CD4-positive, alpha-beta T cell (primary cell): ENCODE measurements around the gene NRF1. TPM values are rescaled to one million over a fixed set of nuclear protein-coding genes. Genes with fewer than 3 reads are reported as not detected.

Experiments used
- ATAC-seq: fragments of 200-7000 bp; cut with Tn5 transposase; one replicate; pipeline ENCODE4 v1.10.0; 2022; ENCODE audit warnings: mild to moderate bottlenecking; ENCODE audit not compliant: poor library complexity
- CTCF ChIA-PET: fragments of 350-600 bp; sonication (Branson Sonifier 250); formaldehyde crosslinking; loops from one replicate; lab custom pipeline; 2021; ENCODE audit warnings: antibody characterized with exemption, inconsistent platforms; lab: Charles Lee
- POLR2A ChIA-PET: fragments of 350-600 bp; sonication (Branson Sonifier 250); formaldehyde crosslinking; loops from one replicate; lab custom pipeline; 2021; ENCODE audit warnings: antibody characterized with exemption, inconsistent platforms; lab: Charles Lee
- DNase-seq, 14 experiments: peaks; one replicate each; pipeline ENCODE4 v3.0.0-alpha.2; 2013 to 2020; ENCODE audit warnings: mixed read lengths in 2 of 14
- H3K27ac ChIP-seq, 2 donors: one replicate each; pipeline versions ENCODE4 v1.5.1 to v1.7.0; 2013; ENCODE audit warnings: low read length in 2 of 2, low read depth in 1 of 2, mild to moderate bottlenecking in 1 of 2
- H3K27me3 ChIP-seq, 2 experiments: 1 replicate in 1 of 2; 2 replicates in 1 of 2; pipeline versions ENCODE4 v1.6.1 to v1.7.0; 2013; ENCODE audit warnings: low read length in 2 of 2, control low read depth in 1 of 2, mild to moderate bottlenecking in 1 of 2, moderate library complexity in 1 of 2; ENCODE audit not compliant: insufficient read depth in 2 of 2, control insufficient read depth in 1 of 2
- H3K36me3 ChIP-seq: one replicate; pipeline ENCODE4 v1.6.1; 2013; ENCODE audit warnings: low read length, control low read depth; ENCODE audit not compliant: insufficient read depth
- H3K4me1 ChIP-seq: one replicate; pipeline ENCODE4 v1.6.1; 2013; ENCODE audit warnings: low read length, control low read depth; ENCODE audit not compliant: insufficient read depth
- H3K4me3 ChIP-seq: one replicate; pipeline ENCODE4 v1.5.1; 2013; ENCODE audit warnings: mild to moderate bottlenecking, low read length, moderate library complexity
- H3K9me3 ChIP-seq, 2 experiments: 1 replicate in 1 of 2; 2 replicates in 1 of 2; pipeline versions ENCODE4 v1.6.1 to v1.7.0; 2013; ENCODE audit warnings: low read length in 2 of 2, mild to moderate bottlenecking in 2 of 2, control low read depth in 1 of 2, moderate library complexity in 1 of 2; ENCODE audit not compliant: control insufficient read depth in 1 of 2, insufficient read depth in 1 of 2
- H3K27ac Mint-ChIP-seq: one replicate; pipeline ENCODE4 v1.8.0; 2020; ENCODE audit warnings: mixed read lengths
- H3K27me3 Mint-ChIP-seq: one replicate; pipeline ENCODE4 v1.8.0; 2021; ENCODE audit warnings: mixed read lengths
- H3K36me3 Mint-ChIP-seq: one replicate; pipeline ENCODE4 v1.8.0; 2021; ENCODE audit warnings: low read depth, mixed read lengths
- H3K4me1 Mint-ChIP-seq: one replicate; pipeline ENCODE4 v1.8.0; 2021; ENCODE audit warnings: low read depth, mixed read lengths
- H3K4me3 Mint-ChIP-seq: one replicate; pipeline ENCODE4 v1.8.0; 2020; ENCODE audit warnings: mild to moderate bottlenecking, mixed read lengths
- H3K9me3 Mint-ChIP-seq: one replicate; pipeline ENCODE4 v1.8.0; 2020; ENCODE audit warnings: mixed read lengths
- intact Hi-C, 2 experiments: fragments of 100-400 bp; cut with DNase I in 1 of 2; cut with micrococcal nuclease in 1 of 2; formaldehyde crosslinking; loops; one replicate each; pipeline versions ENCODE4 v1.15.1 to v1.9.0; 2023 to 2025; cut with DNase I, micrococcal nuclease
- total RNA-seq, 174 experiments: library from RNA in 2 of 174; stranded (reverse) in 2 of 174; gene quantifications; one replicate each; pipeline ENCODE4 v1.2.3 and lab custom pipeline; 2021 to 2026
- TF ChIP-seq, protein P1 (sequence below): fragments of 200-600 bp; IDR thresholded peaks from one replicate; pipeline ENCODE4 v1.8.0; 2022; ENCODE audit warnings: antibody characterized with exemption, mild to moderate bottlenecking

Gene NRF1
- total RNA-seq, 2 experiments from 2014 or later, result 35.4 to 36.1 TPM

DNA sequence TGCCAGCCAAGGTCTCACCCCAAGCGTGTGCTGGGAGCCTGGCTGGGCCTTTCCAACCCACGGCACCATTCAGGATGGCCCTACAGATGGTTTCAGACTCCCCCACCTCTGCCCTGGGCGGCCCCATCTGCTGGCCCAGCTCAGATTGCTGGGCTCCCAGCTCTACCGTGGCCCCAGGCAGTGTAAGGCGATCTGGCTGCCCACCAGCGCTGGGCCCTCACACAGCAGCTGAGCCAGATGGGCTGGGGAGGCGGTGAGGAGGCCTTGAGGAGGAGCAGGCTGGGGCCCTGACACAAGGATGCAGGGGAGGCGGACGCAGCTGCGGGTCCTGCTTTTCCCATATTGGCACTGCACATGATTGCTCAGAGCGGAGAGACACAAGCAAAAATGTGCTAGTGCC lies 162.8 kb downstream of the NRF1 start:
- H3K4me1 Mint-ChIP-seq, result peaks cover 11% of the 10 kb centered on the region
- DNase-seq (no peak), ATAC-seq (no peak)
- CTCF ChIA-PET, result no interaction called here
- no peaks in the 10 kb centered on the region for H3K36me3 ChIP-seq
- no peaks in the 10 kb centered on the region for H3K9me3 Mint-ChIP-seq
- H3K4me3 Mint-ChIP-seq, result no peak overlapping the region
- peaks cover 43% of the 10 kb centered on the region for H3K27me3 Mint-ChIP-seq
- peaks cover 24 to 26% of the 10 kb centered on the region in 2 experiments for H3K27me3 ChIP-seq
- H3K4me3 ChIP-seq, result no peak overlapping the region
- H3K9me3 ChIP-seq, result peaks cover 0 to 23% of the 10 kb centered on the region in 2 experiments
- POLR2A ChIA-PET, result interaction anchor here (0.7 kb wide), 1 partner anchor 13 kb away, joined by 4 read pairs; no protein-coding TSS in a partner anchor
- H3K27ac ChIP-seq, result no peak overlapping the region
- no peak overlapping the region for H3K27ac Mint-ChIP-seq
- TF ChIP-seq, protein P1, sequence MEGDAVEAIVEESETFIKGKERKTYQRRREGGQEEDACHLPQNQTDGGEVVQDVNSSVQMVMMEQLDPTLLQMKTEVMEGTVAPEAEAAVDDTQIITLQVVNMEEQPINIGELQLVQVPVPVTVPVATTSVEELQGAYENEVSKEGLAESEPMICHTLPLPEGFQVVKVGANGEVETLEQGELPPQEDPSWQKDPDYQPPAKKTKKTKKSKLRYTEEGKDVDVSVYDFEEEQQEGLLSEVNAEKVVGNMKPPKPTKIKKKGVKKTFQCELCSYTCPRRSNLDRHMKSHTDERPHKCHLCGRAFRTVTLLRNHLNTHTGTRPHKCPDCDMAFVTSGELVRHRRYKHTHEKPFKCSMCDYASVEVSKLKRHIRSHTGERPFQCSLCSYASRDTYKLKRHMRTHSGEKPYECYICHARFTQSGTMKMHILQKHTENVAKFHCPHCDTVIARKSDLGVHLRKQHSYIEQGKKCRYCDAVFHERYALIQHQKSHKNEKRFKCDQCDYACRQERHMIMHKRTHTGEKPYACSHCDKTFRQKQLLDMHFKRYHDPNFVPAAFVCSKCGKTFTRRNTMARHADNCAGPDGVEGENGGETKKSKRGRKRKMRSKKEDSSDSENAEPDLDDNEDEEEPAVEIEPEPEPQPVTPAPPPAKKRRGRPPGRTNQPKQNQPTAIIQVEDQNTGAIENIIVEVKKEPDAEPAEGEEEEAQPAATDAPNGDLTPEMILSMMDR, result no peak
- intact Hi-C loops, result no loop called here
- H3K36me3 Mint-ChIP-seq, result no peaks in the 10 kb centered on the region
- H3K4me1 ChIP-seq, result peaks cover 25% of the 10 kb centered on the region

DNA sequence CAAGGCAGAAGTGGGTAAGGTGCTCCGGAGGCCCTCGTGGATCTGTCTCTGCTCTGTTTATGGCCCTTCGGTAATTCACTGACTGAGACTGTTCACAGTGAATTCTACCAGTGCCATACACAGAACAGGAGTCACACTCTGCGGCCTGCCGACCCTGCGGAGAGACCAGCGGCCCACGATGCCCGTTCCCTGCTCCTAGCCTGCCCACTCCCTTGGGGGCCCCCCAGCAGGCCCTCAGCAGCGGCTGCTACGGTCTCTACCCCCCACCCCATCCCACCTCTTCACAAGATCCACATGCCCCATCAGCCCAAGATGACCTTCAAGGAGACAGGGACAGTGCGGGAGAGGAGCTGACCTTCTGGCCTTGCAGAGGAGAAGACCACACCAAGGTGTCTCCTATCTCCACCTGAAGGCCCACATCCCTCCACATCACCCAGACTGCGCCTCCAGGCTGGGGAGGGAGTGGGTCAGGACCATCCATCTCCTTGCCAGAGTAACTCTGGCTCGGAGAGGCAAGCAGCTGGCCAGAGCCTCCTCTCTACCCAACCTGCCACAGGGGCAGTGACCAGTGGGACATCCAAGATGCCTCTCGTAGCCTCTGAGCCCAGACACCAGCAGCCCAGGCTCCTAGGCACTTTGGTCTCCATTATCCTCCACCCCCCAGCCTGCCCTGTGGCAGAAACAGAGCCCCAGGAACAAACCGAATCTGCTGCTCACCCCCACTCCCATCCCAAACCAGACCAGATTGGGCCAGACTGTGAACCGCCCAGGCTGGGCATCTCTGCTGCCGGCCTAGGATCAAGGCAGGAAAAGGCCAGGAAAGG lies 163.6 kb downstream of the NRF1 start:
- intact Hi-C loops, result no loop called here
- CTCF ChIA-PET, result no interaction called here
- H3K36me3 Mint-ChIP-seq, result no peaks in the 10 kb centered on the region
- H3K36me3 ChIP-seq, result no peaks in the 10 kb centered on the region
- H3K4me1 ChIP-seq, result peaks cover 28% of the 10 kb centered on the region
- H3K4me3 Mint-ChIP-seq, result no peak overlapping the region
- no peak overlapping the region for H3K27ac Mint-ChIP-seq
- POLR2A ChIA-PET, result no interaction called here
- no peak for ATAC-seq
- no peak overlapping the region for H3K4me3 ChIP-seq
- H3K9me3 ChIP-seq, result peaks cover 0 to 23% of the 10 kb centered on the region in 2 experiments
- H3K27ac ChIP-seq, result no peak overlapping the region
- no peaks in the 10 kb centered on the region for H3K9me3 Mint-ChIP-seq
- TF ChIP-seq, protein P1, result no peak
- peaks cover 11% of the 10 kb centered on the region for H3K4me1 Mint-ChIP-seq
- no peak for DNase-seq
- H3K27me3 Mint-ChIP-seq, result peaks cover 43% of the 10 kb centered on the region
- H3K27me3 ChIP-seq, result peaks cover 24 to 32% of the 10 kb centered on the region in 2 experiments

DNA sequence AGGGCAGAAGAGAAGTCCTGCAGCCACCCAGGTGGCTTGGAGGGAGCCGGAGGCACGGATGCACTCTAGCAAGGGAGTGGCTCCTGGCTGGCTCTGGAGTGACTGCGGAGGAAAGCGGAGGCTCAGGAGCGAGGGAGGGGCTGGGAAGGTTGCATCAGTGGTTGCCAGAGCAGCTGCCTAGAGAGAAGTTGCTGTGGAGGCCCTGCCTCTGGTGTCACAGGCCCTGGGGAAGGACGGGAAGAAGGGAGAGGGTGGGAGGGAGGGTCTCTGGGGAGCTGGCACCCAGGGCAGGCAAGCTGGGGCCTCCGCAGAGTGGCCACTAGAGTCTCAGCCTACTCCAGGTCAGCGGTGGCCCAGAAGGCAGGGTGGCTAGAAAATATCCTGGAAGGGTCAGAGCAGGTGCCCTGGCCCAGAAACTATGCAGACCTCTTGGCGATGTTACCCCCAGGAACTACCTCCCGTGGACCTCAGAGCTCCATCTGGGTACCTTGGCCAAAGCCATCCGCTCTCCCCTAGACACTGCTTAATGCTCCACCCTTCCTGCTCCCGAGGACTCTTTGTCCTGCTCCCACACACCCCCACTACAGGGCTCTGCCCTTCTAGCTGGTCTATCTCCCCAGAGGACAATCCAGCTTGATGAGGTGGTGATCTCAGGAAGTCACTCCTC lies 164.3 kb downstream of the NRF1 start:
- peaks cover 33% of the 10 kb centered on the region for H3K4me1 ChIP-seq
- no peak for DNase-seq
- intact Hi-C loops, result no loop called here
- peaks cover 0 to 28% of the 10 kb centered on the region in 2 experiments for H3K9me3 ChIP-seq
- TF ChIP-seq, protein P1, result no peak
- POLR2A ChIA-PET, result no interaction called here
- Mint-ChIP-seq H3K36me3 (no peaks in the 10 kb centered on the region), H3K9me3 (no peaks in the 10 kb centered on the region), H3K4me3 (no peak overlapping the region), H3K27me3 (peaks cover 44% of the 10 kb centered on the region), H3K27ac (no peak overlapping the region), H3K4me1 (peaks cover 11% of the 10 kb centered on the region)
- no peak overlapping the region for H3K4me3 ChIP-seq
- no peak for ATAC-seq
- H3K27ac ChIP-seq, result no peak overlapping the region
- no peaks in the 10 kb centered on the region for H3K36me3 ChIP-seq
- H3K27me3 ChIP-seq, result peaks cover 30 to 38% of the 10 kb centered on the region in 2 experiments
- CTCF ChIA-PET, result no interaction called here
